AG10803 (cell line): Measurements from ENCODE around the gene CRB1.
A peak's percentile ranks its signal among the peaks of the same experiment; 100 is the strongest.

Experiments
- DNase-seq: peaks from one replicate; pipeline ENCODE4 v3.0.0; 2010; ENCODE audit warnings: low read depth
- H3K4me3 ChIP-seq: 2 replicates; pipeline ENCODE4 v1.5.1; 2011; ENCODE audit warnings: mild to moderate bottlenecking, low read length, control low read depth
- CTCF ChIP-seq: conservative IDR thresholded peaks from 2 replicates; pipeline ENCODE4 v1.5.1; 2011; ENCODE audit warnings: mild to moderate bottlenecking, low read length, control low read depth, inconsistent platforms

CRB1 gene

GRCh38 chr1:197356723-197357533 lies 88.9 kb downstream of the CRB1 start:
- no peak overlapping the region for H3K4me3 ChIP-seq
- DNase-seq = peak; percentile 63
- TF ChIP-seq CTCF = peak; percentile 87

DNA sequence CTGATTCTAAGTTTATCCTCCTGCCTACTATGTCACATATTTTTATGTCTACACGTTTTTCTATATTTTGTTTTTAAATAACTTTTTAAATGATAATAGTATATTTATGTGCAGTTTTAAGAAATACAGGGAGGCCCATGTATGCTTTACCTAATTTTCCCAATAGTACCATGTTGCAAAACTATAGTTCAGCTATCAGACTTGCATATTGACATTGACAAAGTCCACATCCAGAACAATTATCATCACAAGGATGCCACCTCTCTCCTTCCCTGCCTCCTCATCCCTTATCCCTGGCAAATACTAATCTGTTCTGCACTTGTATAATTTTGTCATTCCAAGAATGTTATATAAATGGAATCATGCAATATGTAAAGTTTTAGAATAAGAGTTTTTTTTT lies 90.9 kb downstream of the CRB1 start:
- no peak overlapping the region for H3K4me3 ChIP-seq
- no peak for TF ChIP-seq CTCF

DNA sequence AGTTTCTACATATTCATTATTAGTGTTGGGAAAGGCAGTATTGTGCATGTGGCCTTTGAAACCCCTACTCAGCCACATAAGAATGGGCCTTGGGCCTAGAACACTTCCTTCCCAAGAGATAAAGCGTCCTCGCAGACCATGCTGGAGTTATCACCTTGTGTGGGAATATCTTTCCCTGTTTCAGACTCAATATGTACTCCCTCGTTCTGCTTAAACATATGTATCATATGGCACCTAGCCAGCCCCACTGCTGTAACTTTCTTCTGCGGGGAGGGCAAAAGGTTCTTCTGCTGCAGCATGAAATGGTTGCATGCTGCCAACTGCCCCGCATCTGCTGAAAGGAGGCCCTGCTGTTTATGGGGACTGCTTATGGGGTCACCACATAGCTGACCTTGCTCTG lies 92.0 kb downstream of the CRB1 start:
- TF ChIP-seq CTCF = no peak
- DNase-seq = no peak
- H3K4me3 ChIP-seq = no peak overlapping the region

More for the DNA sequence above, 90.9 kb downstream of the CRB1 start:
- DNase-seq = no peak

- TF ChIP-seq CTCF = no peak
- DNase-seq = no peak
- no peak overlapping the region for H3K4me3 ChIP-seq
These were observed 94.8 kb downstream of the CRB1 start for GRCh38 chr1:197362871-197363270.

DNA sequence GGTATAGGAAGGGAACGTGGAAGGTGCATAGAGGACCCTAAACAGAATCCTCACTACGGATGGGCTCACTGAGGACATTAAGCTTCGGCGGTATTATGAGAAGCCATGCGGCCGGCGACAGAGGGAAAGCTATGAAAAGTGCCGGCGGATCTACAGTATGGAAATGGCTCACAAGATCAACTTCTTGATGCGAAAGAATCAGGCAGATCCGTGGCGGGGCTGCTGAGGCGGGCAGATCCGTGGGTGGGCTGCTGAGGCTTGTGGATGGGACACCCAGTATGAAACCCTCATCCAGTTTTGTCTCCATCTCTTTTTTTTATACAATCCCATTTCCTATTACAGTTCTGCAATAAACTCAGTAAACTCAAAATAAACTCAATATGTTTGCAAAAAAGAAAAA lies 95.8 kb downstream of the CRB1 start:
- no peak overlapping the region for H3K4me3 ChIP-seq
- TF ChIP-seq CTCF = no peak
- no peak for DNase-seq

DNA sequence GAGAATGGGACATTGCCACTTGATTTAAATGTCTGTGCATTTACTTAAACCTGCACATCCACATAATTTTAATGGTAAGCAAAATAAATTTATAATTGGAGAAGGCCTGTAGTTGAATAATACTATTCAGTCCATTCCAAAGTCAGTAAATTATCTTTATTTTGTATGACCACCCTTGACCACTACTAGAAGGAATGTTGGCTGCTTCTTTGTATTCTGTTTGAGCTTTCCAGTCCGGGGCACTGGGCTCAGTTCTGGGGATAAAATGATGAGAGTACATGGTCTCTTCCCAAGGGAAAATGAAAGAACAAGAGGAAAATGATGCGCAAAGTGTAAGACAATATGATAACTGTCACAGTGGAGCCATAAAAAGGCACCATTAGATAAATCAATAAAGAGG lies 98.9 kb downstream of the CRB1 start:
- TF ChIP-seq CTCF = no peak
- H3K4me3 ChIP-seq = no peak overlapping the region
- DNase-seq = no peak

DNA sequence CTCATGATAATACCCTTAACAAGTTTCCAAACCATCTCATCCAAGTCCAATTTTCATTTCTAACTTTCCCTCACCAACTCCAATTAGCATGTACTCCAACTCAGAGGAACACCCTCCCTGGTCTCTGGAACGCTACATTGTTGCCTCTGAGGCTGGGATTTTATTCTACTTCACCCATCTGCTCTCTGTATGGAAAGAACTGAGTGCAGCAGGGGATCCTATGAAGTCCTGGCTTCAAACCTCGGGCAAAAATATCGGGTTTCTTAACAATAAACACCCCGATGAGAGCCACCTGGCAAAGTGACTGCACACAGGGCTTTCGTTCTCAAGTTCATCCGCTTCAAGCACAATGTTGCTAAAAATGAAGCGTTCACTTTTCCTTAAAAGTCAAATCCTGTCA lies 99.6 kb downstream of the CRB1 start:
- DNase-seq = no peak
- no peak for TF ChIP-seq CTCF
- H3K4me3 ChIP-seq = no peak overlapping the region
